Measurements from ENCODE around the gene DSCAML1. TPM values are rescaled to one million over a fixed set of nuclear protein-coding genes. Genes with fewer than 3 reads are reported as not detected.

DSCAML1 gene
- total RNA-seq, 1 donor from 2014 or later, result 4.0 TPM

GRCh38 chr11:117603932-117604331 is 193.1 kb downstream of the DSCAML1 start:
- no peak for DNase-seq (ENCODE audit: low read depth)
- no peak overlapping the region for H3K4me3 ChIP-seq (ENCODE audit: low read depth, low read length)
- TF ChIP-seq CTCF (conservative IDR thresholded peaks at IDR 0.05; ENCODE audit: low read depth, low read length), result no peak

- no peak overlapping the region for H3K4me3 ChIP-seq (ENCODE audit: low read depth, low read length)
- DNase-seq (ENCODE audit: low read depth), result no peak
- no peak for TF ChIP-seq CTCF (conservative IDR thresholded peaks at IDR 0.05; ENCODE audit: low read depth, low read length)
These were observed 195.9 kb downstream of the DSCAML1 start for GRCh38 chr11:117601006-117601708.

GRCh38 chr11:117600234-117600783 is 196.7 kb downstream of the DSCAML1 start:
- no peak for TF ChIP-seq CTCF (conservative IDR thresholded peaks at IDR 0.05; ENCODE audit: low read depth, low read length)
- H3K4me3 ChIP-seq (ENCODE audit: low read depth, low read length), result no peak overlapping the region
- DNase-seq (ENCODE audit: low read depth), result no peak

GRCh38 chr11:117597071-117597470 is 199.9 kb downstream of the DSCAML1 start:
- no peak for DNase-seq (ENCODE audit: low read depth)
- no peak for TF ChIP-seq CTCF (conservative IDR thresholded peaks at IDR 0.05; ENCODE audit: low read depth, low read length)

GRCh38 chr11:117595440-117595839 is 201.6 kb downstream of the DSCAML1 start:
- TF ChIP-seq CTCF (conservative IDR thresholded peaks at IDR 0.05; ENCODE audit: low read depth, low read length), result no peak
- no peak for DNase-seq (ENCODE audit: low read depth)
- H3K4me3 ChIP-seq (ENCODE audit: low read depth, low read length), result no peak overlapping the region

More at GRCh38 chr11:117597071-117597470, 199.9 kb downstream of the DSCAML1 start:
- H3K4me3 ChIP-seq (ENCODE audit: low read depth, low read length), result no peak overlapping the region

- no peak for DNase-seq (ENCODE audit: low read depth)
- no peak for TF ChIP-seq CTCF (conservative IDR thresholded peaks at IDR 0.05; ENCODE audit: low read depth, low read length)
- no peak overlapping the region for H3K4me3 ChIP-seq (ENCODE audit: low read depth, low read length)
These were observed 202.3 kb downstream of the DSCAML1 start for GRCh38 chr11:117594721-117595120.

GRCh38 chr11:117593065-117593464 is 204.0 kb downstream of the DSCAML1 start:
- TF ChIP-seq CTCF (conservative IDR thresholded peaks at IDR 0.05; ENCODE audit: low read depth, low read length), result no peak
- DNase-seq (ENCODE audit: low read depth), result no peak
- H3K4me3 ChIP-seq (ENCODE audit: low read depth, low read length), result no peak overlapping the region
